ENCODE measurements around the gene B4GALT3.

B4GALT3 gene

GRCh38 chr1:161163793-161164192 is 13.5 kb downstream of the B4GALT3 start:
- DNase-seq (ENCODE audit: low read depth), result no peak

- DNase-seq (ENCODE audit: low read depth), result no peak
These were observed 14.5 kb downstream of the B4GALT3 start for GRCh38 chr1:161162806-161163205.

GRCh38 chr1:161162052-161162451 is 15.3 kb downstream of the B4GALT3 start:
- DNase-seq (ENCODE audit: low read depth), result no peak

GRCh38 chr1:161161652-161162051 is 15.7 kb downstream of the B4GALT3 start:
- DNase-seq (ENCODE audit: low read depth), result no peak

- DNase-seq (ENCODE audit: low read depth), result no peak
These were observed 16.6 kb downstream of the B4GALT3 start for GRCh38 chr1:161160671-161161145.

- DNase-seq (ENCODE audit: low read depth), result no peak
These were observed 17.4 kb downstream of the B4GALT3 start for GRCh38 chr1:161159913-161160243.

GRCh38 chr1:161159087-161159912 is 18.0 kb downstream of the B4GALT3 start, which contains the start of gene USP21:
USP21 (plus strand) TSS chr1:161159500; CDS start chr1:161160641, 1,141 bp downstream.
- DNase-seq (ENCODE audit: low read depth), result peak; percentile 87

- DNase-seq (ENCODE audit: low read depth), result no peak
These were observed 18.8 kb downstream of the B4GALT3 start for GRCh38 chr1:161158316-161159010.

GRCh38 chr1:161157867-161158266 is 19.4 kb downstream of the B4GALT3 start:
- DNase-seq (ENCODE audit: low read depth), result no peak

GRCh38 chr1:161153682-161154337 is 23.5 kb downstream of the B4GALT3 start, which contains the start of gene UFC1:
UFC1 (plus strand) TSS chr1:161153978; CDS start chr1:161153998, 20 bp downstream.
- DNase-seq (ENCODE audit: low read depth), result peak; percentile 74

GRCh38 chr1:161153176-161153575 is 24.1 kb downstream of the B4GALT3 start:
- DNase-seq (ENCODE audit: low read depth), result no peak

- DNase-seq (ENCODE audit: low read depth), result no peak
These were observed 31.5 kb downstream of the B4GALT3 start for GRCh38 chr1:161145832-161146231.

GRCh38 chr1:161140755-161141400 is 36.4 kb downstream of the B4GALT3 start:
- DNase-seq (ENCODE audit: low read depth), result no peak

GRCh38 chr1:161139766-161140165 is 37.5 kb downstream of the B4GALT3 start:
- DNase-seq (ENCODE audit: low read depth), result no peak

GRCh38 chr1:161138431-161138830 is 38.9 kb downstream of the B4GALT3 start:
- no peak for DNase-seq (ENCODE audit: low read depth)

GRCh38 chr1:161137881-161138280 is 39.4 kb downstream of the B4GALT3 start:
- no peak for DNase-seq (ENCODE audit: low read depth)

- DNase-seq (ENCODE audit: low read depth), result no peak
These were observed 44.0 kb downstream of the B4GALT3 start for GRCh38 chr1:161133220-161133740.

GRCh38 chr1:161132410-161133219 is 44.7 kb downstream of the B4GALT3 start, which contains the start of gene DEDD:
DEDD (minus strand) TSS chr1:161132667; CDS start chr1:161124462, 8,205 bp downstream.
- DNase-seq (ENCODE audit: low read depth), result peak; percentile 87

- no peak for DNase-seq (ENCODE audit: low read depth)
These were observed 45.5 kb downstream of the B4GALT3 start for GRCh38 chr1:161131523-161132409.

GRCh38 chr1:161130266-161130665 is 47.0 kb downstream of the B4GALT3 start:
- DNase-seq (ENCODE audit: low read depth), result no peak
